Upper lobe of right lung (tissue), 1 donor: ENCODE measurements around the gene CCSAP. TPM values are rescaled to one million over a fixed set of nuclear protein-coding genes. Genes with fewer than 3 reads are reported as not detected.

Experiments
- ATAC-seq: fragments of 200-7000 bp; cut with Tn5 transposase; one replicate; pipeline ENCODE4 v1.9.1; 2020; ENCODE audit warnings: mild to moderate bottlenecking, moderate library complexity
- DNase-seq: peaks from one replicate; pipeline ENCODE4 v3.0.0-alpha.2; 2020
- H3K27ac ChIP-seq: fragments of 200-600 bp; one replicate; pipeline ENCODE4 v1.8.0; 2022
- H3K27me3 ChIP-seq: fragments of 200-600 bp; one replicate; pipeline ENCODE4 v1.8.0; 2022; ENCODE audit warnings: mild to moderate bottlenecking
- H3K36me3 ChIP-seq: fragments of 200-600 bp; one replicate; pipeline ENCODE4 v1.8.0; 2022
- H3K4me1 ChIP-seq: fragments of 200-600 bp; one replicate; pipeline ENCODE4 v1.8.0; 2022
- H3K4me3 ChIP-seq: fragments of 200-600 bp; one replicate; pipeline ENCODE4 v1.8.0; 2022; ENCODE audit warnings: mild to moderate bottlenecking
- H3K9me3 ChIP-seq: fragments of 200-600 bp; one replicate; pipeline ENCODE4 v1.8.0; 2022
- intact Hi-C: fragments of 100-400 bp; cut with DNase I; formaldehyde crosslinking; loops from one replicate; pipeline ENCODE4 v1.11.0; 2022
- total RNA-seq: library from RNA; stranded (reverse); fragmentation: NEBNext Ultra II Directional; extraction: Animal tissue kit (Norgen Biotek cat#: 25700); gene quantifications from one replicate; pipeline ENCODE4 v1.2.1, GENCODE V29; 2021
- TF ChIP-seq, protein P1 (sequence below): fragments of 200-600 bp; IDR thresholded peaks from one replicate; pipeline ENCODE4 v1.8.0; 2022; ENCODE audit warnings: antibody characterized with exemption
- donor health status: DM: no; HTN: yes; CAD: no; lungs with severe emphysema.

Gene CCSAP
- total RNA-seq, 1 donor from 2014 or later: 9.1 TPM

DNA sequence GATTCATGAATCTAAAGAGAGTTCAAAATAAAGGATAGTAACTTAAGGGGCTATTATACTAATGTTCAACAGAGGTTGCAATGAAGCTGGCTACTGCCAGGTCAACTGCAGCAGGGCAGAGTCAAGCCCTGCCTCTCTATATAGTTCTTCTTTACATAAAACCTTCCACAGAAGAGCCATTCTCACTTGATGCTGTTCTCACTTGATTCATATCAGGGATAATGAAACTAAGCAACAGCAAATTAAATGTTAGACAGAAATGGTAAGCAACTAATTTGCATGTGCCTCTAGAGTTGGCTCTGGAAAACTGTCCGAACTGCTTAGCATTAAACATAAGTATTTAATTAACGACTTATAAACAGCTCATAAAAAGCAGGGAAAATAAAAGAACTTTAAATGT lies 17.4 kb downstream of the CCSAP start:
- Histone ChIP-seq H3K27me3 (no peaks in the 10 kb centered on the region), H3K9me3 (no peaks in the 10 kb centered on the region), H3K4me3 (no peak overlapping the region), H3K36me3 (peaks cover 37% of the 10 kb centered on the region), H3K4me1 (no peaks in the 10 kb centered on the region), H3K27ac (no peak overlapping the region)
- DNase-seq: no peak
- TF ChIP-seq, protein P1, sequence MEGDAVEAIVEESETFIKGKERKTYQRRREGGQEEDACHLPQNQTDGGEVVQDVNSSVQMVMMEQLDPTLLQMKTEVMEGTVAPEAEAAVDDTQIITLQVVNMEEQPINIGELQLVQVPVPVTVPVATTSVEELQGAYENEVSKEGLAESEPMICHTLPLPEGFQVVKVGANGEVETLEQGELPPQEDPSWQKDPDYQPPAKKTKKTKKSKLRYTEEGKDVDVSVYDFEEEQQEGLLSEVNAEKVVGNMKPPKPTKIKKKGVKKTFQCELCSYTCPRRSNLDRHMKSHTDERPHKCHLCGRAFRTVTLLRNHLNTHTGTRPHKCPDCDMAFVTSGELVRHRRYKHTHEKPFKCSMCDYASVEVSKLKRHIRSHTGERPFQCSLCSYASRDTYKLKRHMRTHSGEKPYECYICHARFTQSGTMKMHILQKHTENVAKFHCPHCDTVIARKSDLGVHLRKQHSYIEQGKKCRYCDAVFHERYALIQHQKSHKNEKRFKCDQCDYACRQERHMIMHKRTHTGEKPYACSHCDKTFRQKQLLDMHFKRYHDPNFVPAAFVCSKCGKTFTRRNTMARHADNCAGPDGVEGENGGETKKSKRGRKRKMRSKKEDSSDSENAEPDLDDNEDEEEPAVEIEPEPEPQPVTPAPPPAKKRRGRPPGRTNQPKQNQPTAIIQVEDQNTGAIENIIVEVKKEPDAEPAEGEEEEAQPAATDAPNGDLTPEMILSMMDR: no peak
- intact Hi-C loops: no loop called here
- no peak for ATAC-seq

DNA sequence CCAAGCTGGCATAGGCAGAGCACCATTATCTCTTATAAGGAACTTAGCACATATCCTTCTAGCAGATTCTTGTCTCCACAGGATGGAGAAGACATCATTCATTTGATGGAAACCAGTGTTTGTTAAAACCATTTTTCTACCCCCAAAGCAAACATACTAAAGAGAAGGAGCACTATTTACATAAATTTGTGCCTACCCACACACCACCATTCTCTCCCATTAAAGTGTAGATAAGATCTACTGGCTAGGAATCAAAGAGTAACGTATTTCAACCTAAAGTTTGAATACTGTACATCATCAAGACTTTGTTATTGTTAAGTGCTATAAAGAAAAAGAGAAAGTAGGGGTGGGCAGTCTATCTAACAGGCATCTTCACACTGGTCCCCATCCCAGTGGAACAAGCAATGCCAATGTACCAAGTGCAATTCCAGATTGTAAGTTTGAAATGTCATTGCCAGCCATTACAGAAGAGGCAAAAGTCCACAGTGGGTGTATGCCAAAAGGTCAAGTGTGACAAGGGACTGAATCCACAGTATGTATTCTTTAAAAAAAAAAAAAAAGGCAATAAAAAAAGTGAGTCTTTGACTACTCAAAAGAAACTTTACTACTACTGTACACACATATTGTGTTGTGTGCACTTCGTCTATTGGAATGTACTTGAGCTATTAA lies 18.8 kb downstream of the CCSAP start:
- no peak for ATAC-seq
- Histone ChIP-seq H3K4me1 (no peaks in the 10 kb centered on the region), H3K4me3 (no peak overlapping the region), H3K9me3 (no peaks in the 10 kb centered on the region), H3K36me3 (peaks cover 37% of the 10 kb centered on the region), H3K27me3 (no peaks in the 10 kb centered on the region), H3K27ac (no peak overlapping the region)
- no peak for DNase-seq
- intact Hi-C loops: no loop called here
- TF ChIP-seq, protein P1: no peak

DNA sequence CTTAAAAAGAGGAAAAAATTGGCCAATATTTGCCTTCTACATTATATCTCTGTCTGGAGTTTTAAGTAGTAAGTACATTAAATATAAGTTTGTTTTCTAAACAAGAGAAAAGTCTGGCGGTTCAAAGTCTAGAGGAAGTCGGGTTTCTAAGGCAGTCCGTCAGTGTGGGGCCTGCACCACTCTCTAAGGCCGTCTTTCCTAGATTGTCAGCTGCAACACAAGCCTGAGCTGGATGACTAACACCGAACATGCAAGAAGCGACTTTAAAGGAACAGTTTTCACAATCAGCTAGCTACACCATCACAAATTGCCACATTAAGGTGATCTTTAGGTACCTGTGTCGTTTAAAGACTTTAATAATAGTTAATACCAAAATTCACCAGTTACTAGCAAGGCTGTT lies 19.6 kb downstream of the CCSAP start:
- H3K27ac ChIP-seq: no peak overlapping the region
- intact Hi-C loops: no loop called here
- TF ChIP-seq, protein P1: no peak
- H3K27me3 ChIP-seq: no peaks in the 10 kb centered on the region
- no peak overlapping the region for H3K4me3 ChIP-seq
- no peak for DNase-seq
- no peak for ATAC-seq
- H3K36me3 ChIP-seq: peaks cover 37% of the 10 kb centered on the region
- no peaks in the 10 kb centered on the region for H3K9me3 ChIP-seq
- no peaks in the 10 kb centered on the region for H3K4me1 ChIP-seq

DNA sequence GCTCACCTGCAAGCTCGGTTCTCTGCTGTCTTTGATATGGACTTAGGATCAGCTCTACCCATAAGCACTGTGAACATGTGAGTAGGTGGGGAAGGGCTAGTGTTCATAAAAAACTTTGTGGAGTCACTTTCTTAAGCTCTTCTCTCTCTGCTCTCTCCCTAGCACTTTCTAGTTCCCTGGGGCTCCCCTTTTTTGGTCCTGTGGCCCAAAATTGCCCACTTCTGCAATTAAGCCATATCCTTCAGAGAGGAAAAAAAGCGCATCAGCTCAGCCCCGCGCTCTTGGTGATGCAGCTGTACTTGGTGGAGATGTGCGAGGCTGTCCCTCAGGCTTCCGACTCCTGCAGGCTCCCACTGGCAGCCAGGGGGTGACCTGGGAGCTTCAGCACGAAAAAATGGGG lies 23.4 kb downstream of the CCSAP start:
- TF ChIP-seq, protein P1: no peak
- DNase-seq (no peak), ATAC-seq (no peak)
- Histone ChIP-seq H3K9me3 (no peaks in the 10 kb centered on the region), H3K4me1 (no peaks in the 10 kb centered on the region), H3K27ac (no peak overlapping the region), H3K27me3 (no peaks in the 10 kb centered on the region), H3K4me3 (no peak overlapping the region), H3K36me3 (peaks cover 21% of the 10 kb centered on the region)
- intact Hi-C loops: no loop called here

DNA sequence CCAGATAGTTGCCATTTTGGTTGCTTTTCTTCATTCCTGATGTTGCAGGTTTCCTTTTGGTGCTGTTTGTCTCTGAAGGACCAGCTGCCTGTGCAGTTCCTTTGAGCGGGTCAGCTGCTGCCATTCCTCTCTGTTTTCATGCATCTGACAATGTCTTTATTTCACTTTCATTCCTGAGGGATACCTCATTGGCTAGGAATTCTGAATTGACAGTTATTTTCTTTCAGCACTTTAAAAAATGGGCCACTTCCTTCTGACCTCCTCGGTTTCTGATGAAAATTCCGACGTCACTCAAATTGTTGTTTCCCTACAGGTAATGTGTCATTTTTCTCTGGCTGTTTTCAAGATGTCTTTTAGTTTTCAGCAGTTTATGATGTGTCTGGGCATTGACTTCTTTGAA lies 24.8 kb downstream of the CCSAP start:
- H3K4me3 ChIP-seq: no peak overlapping the region
- H3K27ac ChIP-seq: no peak overlapping the region
- TF ChIP-seq, protein P1: no peak
- intact Hi-C loops: no loop called here
- H3K36me3 ChIP-seq: peaks cover 9% of the 10 kb centered on the region
- no peaks in the 10 kb centered on the region for H3K27me3 ChIP-seq
- no peak for DNase-seq
- H3K9me3 ChIP-seq: no peaks in the 10 kb centered on the region
- ATAC-seq: no peak
- H3K4me1 ChIP-seq: no peaks in the 10 kb centered on the region

DNA sequence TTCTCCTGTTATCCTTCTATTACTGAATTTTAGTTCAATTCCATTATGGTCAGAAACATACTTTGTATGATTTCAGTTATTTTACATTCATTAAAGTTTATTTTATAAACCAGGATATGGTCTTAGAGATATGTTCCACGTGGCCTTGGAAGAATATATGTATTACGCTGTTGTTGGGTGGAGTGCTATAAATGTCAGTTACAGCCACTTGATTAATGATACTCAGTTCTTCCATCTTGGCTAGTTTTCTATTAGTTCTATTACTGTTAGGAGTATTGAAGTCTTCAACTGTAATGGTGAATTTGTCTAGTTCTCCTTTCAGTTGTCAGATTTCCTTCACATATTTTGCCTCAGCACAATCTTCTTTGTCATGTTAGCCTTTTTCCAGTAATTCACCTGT lies 26.7 kb downstream of the CCSAP start:
- no peaks in the 10 kb centered on the region for H3K9me3 ChIP-seq
- no peak overlapping the region for H3K4me3 ChIP-seq
- H3K4me1 ChIP-seq: no peaks in the 10 kb centered on the region
- DNase-seq (no peak), ATAC-seq (no peak)
- TF ChIP-seq, protein P1: no peak
- peaks cover 5% of the 10 kb centered on the region for H3K36me3 ChIP-seq
- intact Hi-C loops: no loop called here
- H3K27ac ChIP-seq: no peak overlapping the region
- H3K27me3 ChIP-seq: no peaks in the 10 kb centered on the region
